CD4-positive, alpha-beta T cell (primary cell): Measurements from ENCODE around the gene RNF220. TPM values are rescaled to one million over a fixed set of nuclear protein-coding genes. Genes with fewer than 3 reads are reported as not detected.

Experiments
- ATAC-seq: fragments of 200-7000 bp; cut with Tn5 transposase; one replicate; pipeline ENCODE4 v1.10.0; 2022; ENCODE audit warnings: mild to moderate bottlenecking; ENCODE audit not compliant: poor library complexity
- CTCF ChIA-PET: fragments of 350-600 bp; sonication (Branson Sonifier 250); formaldehyde crosslinking; loops from one replicate; lab custom pipeline; 2021; ENCODE audit warnings: antibody characterized with exemption, inconsistent platforms; lab: Charles Lee
- POLR2A ChIA-PET: fragments of 350-600 bp; sonication (Branson Sonifier 250); formaldehyde crosslinking; loops from one replicate; lab custom pipeline; 2021; ENCODE audit warnings: antibody characterized with exemption, inconsistent platforms; lab: Charles Lee
- DNase-seq, 14 experiments: peaks; one replicate each; pipeline ENCODE4 v3.0.0-alpha.2; 2013 to 2020; ENCODE audit warnings: mixed read lengths in 2 of 14
- H3K27ac ChIP-seq, 2 donors: one replicate each; pipeline versions ENCODE4 v1.5.1 to v1.7.0; 2013; ENCODE audit warnings: low read length in 2 of 2, low read depth in 1 of 2, mild to moderate bottlenecking in 1 of 2
- H3K27me3 ChIP-seq, 2 experiments: 1 replicate in 1 of 2; 2 replicates in 1 of 2; pipeline versions ENCODE4 v1.6.1 to v1.7.0; 2013; ENCODE audit warnings: low read length in 2 of 2, control low read depth in 1 of 2, mild to moderate bottlenecking in 1 of 2, moderate library complexity in 1 of 2; ENCODE audit not compliant: insufficient read depth in 2 of 2, control insufficient read depth in 1 of 2
- H3K36me3 ChIP-seq: one replicate; pipeline ENCODE4 v1.6.1; 2013; ENCODE audit warnings: low read length, control low read depth; ENCODE audit not compliant: insufficient read depth
- H3K4me1 ChIP-seq: one replicate; pipeline ENCODE4 v1.6.1; 2013; ENCODE audit warnings: low read length, control low read depth; ENCODE audit not compliant: insufficient read depth
- H3K4me3 ChIP-seq: one replicate; pipeline ENCODE4 v1.5.1; 2013; ENCODE audit warnings: mild to moderate bottlenecking, low read length, moderate library complexity
- H3K9me3 ChIP-seq, 2 experiments: 1 replicate in 1 of 2; 2 replicates in 1 of 2; pipeline versions ENCODE4 v1.6.1 to v1.7.0; 2013; ENCODE audit warnings: low read length in 2 of 2, mild to moderate bottlenecking in 2 of 2, control low read depth in 1 of 2, moderate library complexity in 1 of 2; ENCODE audit not compliant: control insufficient read depth in 1 of 2, insufficient read depth in 1 of 2
- H3K27ac Mint-ChIP-seq: one replicate; pipeline ENCODE4 v1.8.0; 2020; ENCODE audit warnings: mixed read lengths
- H3K27me3 Mint-ChIP-seq: one replicate; pipeline ENCODE4 v1.8.0; 2021; ENCODE audit warnings: mixed read lengths
- H3K36me3 Mint-ChIP-seq: one replicate; pipeline ENCODE4 v1.8.0; 2021; ENCODE audit warnings: low read depth, mixed read lengths
- H3K4me1 Mint-ChIP-seq: one replicate; pipeline ENCODE4 v1.8.0; 2021; ENCODE audit warnings: low read depth, mixed read lengths
- H3K4me3 Mint-ChIP-seq: one replicate; pipeline ENCODE4 v1.8.0; 2020; ENCODE audit warnings: mild to moderate bottlenecking, mixed read lengths
- H3K9me3 Mint-ChIP-seq: one replicate; pipeline ENCODE4 v1.8.0; 2020; ENCODE audit warnings: mixed read lengths
- intact Hi-C, 2 experiments: fragments of 100-400 bp; cut with DNase I in 1 of 2; cut with micrococcal nuclease in 1 of 2; formaldehyde crosslinking; loops; one replicate each; pipeline versions ENCODE4 v1.15.1 to v1.9.0; 2023 to 2025; cut with DNase I, micrococcal nuclease
- total RNA-seq, 174 experiments: library from RNA in 2 of 174; stranded (reverse) in 2 of 174; gene quantifications; one replicate each; pipeline ENCODE4 v1.2.3 and lab custom pipeline; 2021 to 2026
- TF ChIP-seq, protein P1 (sequence below): fragments of 200-600 bp; IDR thresholded peaks from one replicate; pipeline ENCODE4 v1.8.0; 2022; ENCODE audit warnings: antibody characterized with exemption, mild to moderate bottlenecking

Gene RNF220
- total RNA-seq, 2 experiments from 2014 or later: 76.0 to 77.9 TPM

DNA sequence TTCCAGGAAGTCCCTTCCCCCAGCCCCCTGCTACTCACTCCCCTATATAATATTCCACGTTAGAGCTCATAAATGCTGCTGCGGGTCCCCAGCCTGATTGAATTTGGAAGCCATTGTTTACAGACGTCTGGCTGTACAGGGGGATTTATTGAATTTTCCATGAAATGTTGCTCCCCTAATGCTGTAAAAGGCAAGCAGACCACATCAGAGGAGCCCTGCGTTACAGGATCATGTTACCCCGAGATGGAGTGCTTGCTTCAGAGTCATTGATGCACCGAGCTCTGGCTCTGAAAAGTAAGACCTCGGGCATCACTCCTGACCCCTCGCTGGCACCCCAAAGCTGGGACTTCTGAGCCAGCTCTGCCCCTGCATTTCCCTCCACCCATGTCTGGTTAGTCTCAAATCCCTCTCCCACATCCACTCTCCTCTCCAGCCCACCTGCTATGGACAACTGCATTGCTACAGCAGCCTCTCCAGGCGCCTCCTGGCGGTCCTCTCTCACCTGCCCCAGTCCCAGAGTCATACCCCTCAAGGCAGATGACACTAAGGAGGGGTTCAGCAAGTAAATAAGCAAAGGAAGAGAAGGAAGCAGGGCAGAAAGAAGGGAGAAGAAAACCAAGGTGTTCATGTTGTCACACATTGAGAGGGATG lies 141.5 kb downstream of the RNF220 start:
- Mint-ChIP-seq H3K9me3 (no peaks in the 10 kb centered on the region), H3K4me3 (no peak overlapping the region), H3K36me3 (no peaks in the 10 kb centered on the region), H3K4me1 (no peaks in the 10 kb centered on the region), H3K27me3 (peaks cover 13% of the 10 kb centered on the region), H3K27ac (no peak overlapping the region)
- Histone ChIP-seq H3K36me3 (no peaks in the 10 kb centered on the region), H3K9me3 (no peaks in the 10 kb centered on the region), H3K4me1 (no peaks in the 10 kb centered on the region), H3K27ac (no peak overlapping the region), H3K27me3 (peaks cover 2 to 14% of the 10 kb centered on the region in 2 experiments), H3K4me3 (no peak overlapping the region)
- POLR2A ChIA-PET: no interaction called here
- TF ChIP-seq, protein P1, sequence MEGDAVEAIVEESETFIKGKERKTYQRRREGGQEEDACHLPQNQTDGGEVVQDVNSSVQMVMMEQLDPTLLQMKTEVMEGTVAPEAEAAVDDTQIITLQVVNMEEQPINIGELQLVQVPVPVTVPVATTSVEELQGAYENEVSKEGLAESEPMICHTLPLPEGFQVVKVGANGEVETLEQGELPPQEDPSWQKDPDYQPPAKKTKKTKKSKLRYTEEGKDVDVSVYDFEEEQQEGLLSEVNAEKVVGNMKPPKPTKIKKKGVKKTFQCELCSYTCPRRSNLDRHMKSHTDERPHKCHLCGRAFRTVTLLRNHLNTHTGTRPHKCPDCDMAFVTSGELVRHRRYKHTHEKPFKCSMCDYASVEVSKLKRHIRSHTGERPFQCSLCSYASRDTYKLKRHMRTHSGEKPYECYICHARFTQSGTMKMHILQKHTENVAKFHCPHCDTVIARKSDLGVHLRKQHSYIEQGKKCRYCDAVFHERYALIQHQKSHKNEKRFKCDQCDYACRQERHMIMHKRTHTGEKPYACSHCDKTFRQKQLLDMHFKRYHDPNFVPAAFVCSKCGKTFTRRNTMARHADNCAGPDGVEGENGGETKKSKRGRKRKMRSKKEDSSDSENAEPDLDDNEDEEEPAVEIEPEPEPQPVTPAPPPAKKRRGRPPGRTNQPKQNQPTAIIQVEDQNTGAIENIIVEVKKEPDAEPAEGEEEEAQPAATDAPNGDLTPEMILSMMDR: no peak
- CTCF ChIA-PET: no interaction called here
- intact Hi-C loops: no loop called here
- no peak for ATAC-seq
- DNase-seq: no peak

DNA sequence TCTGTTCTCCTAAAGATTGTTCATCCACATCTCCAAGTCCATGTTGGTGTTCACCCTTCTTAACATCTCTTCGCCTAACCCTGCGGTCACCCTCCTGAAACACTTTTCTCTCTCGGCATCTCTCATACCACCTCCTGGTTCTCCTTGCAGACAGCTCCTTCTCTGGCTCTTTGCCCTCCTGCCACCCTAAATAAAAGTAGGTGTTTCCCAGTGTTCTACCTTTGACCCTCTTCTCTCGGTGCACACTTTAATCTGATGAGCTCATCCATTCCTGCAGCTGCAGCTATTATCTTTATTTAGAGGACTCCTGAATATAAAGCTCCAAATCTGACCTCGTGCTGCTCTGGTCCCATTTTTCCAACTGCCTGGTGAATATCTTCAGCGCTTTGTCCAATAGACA lies 142.3 kb downstream of the RNF220 start:
- POLR2A ChIA-PET: no interaction called here
- Mint-ChIP-seq H3K27me3 (peaks cover 13% of the 10 kb centered on the region), H3K27ac (no peak overlapping the region), H3K9me3 (no peaks in the 10 kb centered on the region), H3K4me1 (no peaks in the 10 kb centered on the region), H3K36me3 (no peaks in the 10 kb centered on the region), H3K4me3 (no peak overlapping the region)
- H3K4me1 ChIP-seq: no peaks in the 10 kb centered on the region
- no peak overlapping the region for H3K27ac ChIP-seq
- H3K9me3 ChIP-seq: no peaks in the 10 kb centered on the region
- H3K4me3 ChIP-seq: no peak overlapping the region
- DNase-seq (no peak), ATAC-seq (no peak)
- intact Hi-C loops: no loop called here
- H3K27me3 ChIP-seq: peaks cover 2 to 10% of the 10 kb centered on the region in 2 experiments
- H3K36me3 ChIP-seq: no peaks in the 10 kb centered on the region
- CTCF ChIA-PET: no interaction called here
- TF ChIP-seq, protein P1: no peak

DNA sequence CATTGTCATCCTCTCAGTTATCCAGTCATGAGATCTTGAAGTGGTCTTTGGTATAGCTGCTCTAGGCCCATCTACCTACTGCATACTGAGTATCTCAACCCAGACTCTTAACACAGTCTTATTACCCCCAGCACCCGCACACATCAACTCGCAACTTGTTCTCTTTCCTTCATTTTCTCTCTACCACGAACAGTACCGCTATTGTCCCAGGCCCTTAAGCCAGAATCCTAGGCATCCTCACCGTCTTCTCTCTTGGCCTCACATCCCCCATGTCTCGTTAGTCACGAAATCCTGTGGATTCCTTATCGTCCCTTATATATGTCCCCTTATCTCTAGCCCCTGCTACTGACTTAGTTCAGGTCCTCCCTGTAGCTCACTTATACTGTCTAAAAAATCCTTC lies 142.8 kb downstream of the RNF220 start:
- peaks cover 13% of the 10 kb centered on the region for H3K27me3 Mint-ChIP-seq
- CTCF ChIA-PET: no interaction called here
- no peaks in the 10 kb centered on the region for H3K4me1 ChIP-seq
- H3K27me3 ChIP-seq: peaks cover 2 to 6% of the 10 kb centered on the region in 2 experiments
- no peak for ATAC-seq
- TF ChIP-seq, protein P1: no peak
- H3K36me3 ChIP-seq: no peaks in the 10 kb centered on the region
- H3K4me1 Mint-ChIP-seq: no peaks in the 10 kb centered on the region
- H3K9me3 ChIP-seq: no peaks in the 10 kb centered on the region
- no peak overlapping the region for H3K4me3 Mint-ChIP-seq
- no peak overlapping the region for H3K4me3 ChIP-seq
- no peak for DNase-seq
- intact Hi-C loops: no loop called here
- H3K27ac Mint-ChIP-seq: no peak overlapping the region
- POLR2A ChIA-PET: no interaction called here
- H3K36me3 Mint-ChIP-seq: no peaks in the 10 kb centered on the region
- H3K9me3 Mint-ChIP-seq: no peaks in the 10 kb centered on the region
- H3K27ac ChIP-seq: no peak overlapping the region
